Retinal pigment epithelial cell (primary cell): ENCODE results near the gene SPAG16.

Source experiments
- DNase-seq: peaks from one replicate; pipeline ENCODE4 v3.0.0-alpha.2; 2010; ENCODE audit warnings: low read depth
- H3K4me3 ChIP-seq: 2 replicates; pipeline ENCODE4 v1.5.1; 2011; ENCODE audit warnings: mild to moderate bottlenecking, low read length, control low read depth, moderate library complexity
- CTCF ChIP-seq: conservative IDR thresholded peaks from 2 replicates; pipeline ENCODE4 v1.5.1; 2011; ENCODE audit warnings: low read depth, low read length, control low read depth, inconsistent platforms

SPAG16 gene

GRCh38 chr2:213524164-213524563 lies 239.9 kb downstream of the SPAG16 start:
- DNase-seq: no peak
- H3K4me3 ChIP-seq: no peak overlapping the region
- no peak for TF ChIP-seq CTCF

- no peak for DNase-seq
- no peak overlapping the region for H3K4me3 ChIP-seq
- no peak for TF ChIP-seq CTCF
These were observed 253.3 kb downstream of the SPAG16 start for GRCh38 chr2:213537579-213537978.

GRCh38 chr2:213544940-213545339 lies 260.7 kb downstream of the SPAG16 start:
- no peak overlapping the region for H3K4me3 ChIP-seq
- TF ChIP-seq CTCF: no peak
- DNase-seq: no peak

- DNase-seq: no peak
- no peak for TF ChIP-seq CTCF
- no peak overlapping the region for H3K4me3 ChIP-seq
These were observed 261.2 kb downstream of the SPAG16 start for GRCh38 chr2:213545481-213545880.

- DNase-seq: no peak
- TF ChIP-seq CTCF: no peak
- H3K4me3 ChIP-seq: no peak overlapping the region
These were observed 261.8 kb downstream of the SPAG16 start for GRCh38 chr2:213545964-213546475.

- TF ChIP-seq CTCF: no peak
- no peak for DNase-seq
- no peak overlapping the region for H3K4me3 ChIP-seq
These were observed 267.3 kb downstream of the SPAG16 start for GRCh38 chr2:213551526-213551925.

- no peak for DNase-seq
- TF ChIP-seq CTCF: no peak
These were observed 274.8 kb downstream of the SPAG16 start for GRCh38 chr2:213559053-213559452.

More at GRCh38 chr2:213559053-213559452, 274.8 kb downstream of the SPAG16 start:
- H3K4me3 ChIP-seq: no peak overlapping the region
